ENCODE measurements around the gene SRSF12. TPM values are rescaled to one million over a fixed set of nuclear protein-coding genes. Genes with fewer than 3 reads are reported as not detected.
"Not testable (repeated sequence)": the region's sequence is repeated elsewhere in the genome, so short reads cannot be mapped to it uniquely, and the experiment has no call there.

The SRSF12 gene
- total RNA-seq, 1 donor from 2014 or later: 14.7 TPM

DNA sequence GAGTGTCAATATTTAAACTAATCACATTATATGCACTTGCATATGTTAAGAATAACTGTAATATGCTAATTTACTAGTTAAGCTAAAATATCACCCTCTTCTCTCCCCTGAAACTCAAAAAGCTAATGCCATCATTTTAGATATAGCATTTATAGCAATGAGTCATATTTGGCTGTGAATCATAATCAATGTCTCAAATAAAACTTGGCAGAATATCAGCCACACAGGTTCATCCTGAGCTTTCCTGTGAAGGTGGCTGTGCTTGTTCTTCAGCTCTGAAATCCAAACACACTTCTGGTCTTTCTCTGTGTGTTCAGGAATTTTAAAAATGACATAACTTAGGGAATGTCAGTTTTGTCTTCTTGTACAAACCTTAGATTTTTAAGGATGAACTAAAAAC is 50.1 kb downstream of the SRSF12 start:
- Mint-ChIP-seq H3K27ac (no peak overlapping the region), H3K9me3 (no peaks in the 10 kb centered on the region), H3K4me3 (no peak overlapping the region), H3K36me3 (no peaks in the 10 kb centered on the region), H3K27me3 (ENCODE audit: low read depth) (no peaks in the 10 kb centered on the region), H3K4me1 (peaks cover 18% of the 10 kb centered on the region)
- TF ChIP-seq CTCF (IDR thresholded peaks at IDR 0.05; ENCODE audit: unreplicated experiment): no peak
- DNase-seq (ENCODE audit: low spot score in 2 of 2, unreplicated experiment in 2 of 2): no peak

GRCh38 chr6:89066940-89067646 is 50.8 kb downstream of the SRSF12 start:
- Mint-ChIP-seq H3K36me3 (no peaks in the 10 kb centered on the region), H3K27me3 (ENCODE audit: low read depth) (no peaks in the 10 kb centered on the region), H3K4me1 (peaks cover 15% of the 10 kb centered on the region), H3K4me3 (no peak overlapping the region), H3K27ac (no peak overlapping the region), H3K9me3 (no peaks in the 10 kb centered on the region)
- no peak for TF ChIP-seq CTCF (IDR thresholded peaks at IDR 0.05; ENCODE audit: unreplicated experiment)
- DNase-seq (ENCODE audit: low spot score in 2 of 2, unreplicated experiment in 2 of 2): no peak

DNA sequence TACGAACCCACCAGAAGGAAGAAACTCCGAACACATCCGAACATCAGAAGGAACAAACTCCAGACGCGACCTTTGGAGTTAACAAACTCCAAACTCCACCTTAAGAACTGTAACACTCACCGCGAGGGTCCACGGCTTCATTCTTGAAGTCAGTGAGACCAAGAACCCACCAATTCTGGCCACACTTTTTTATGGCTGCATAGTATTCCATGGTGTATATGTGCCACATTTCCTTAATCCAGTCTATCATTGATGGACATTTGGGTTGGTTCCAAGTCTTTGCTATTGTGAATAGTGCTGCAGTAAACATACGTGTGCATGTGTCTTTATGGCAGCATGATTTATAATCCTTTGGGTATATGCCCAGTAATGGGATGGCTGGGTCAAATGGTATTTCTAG is 51.8 kb downstream of the SRSF12 start:
- not testable (repeated sequence) for DNase-seq (ENCODE audit: low spot score in 2 of 2, unreplicated experiment in 2 of 2); H3K27ac Mint-ChIP-seq; H3K4me3 Mint-ChIP-seq; H3K36me3 Mint-ChIP-seq; H3K27me3 Mint-ChIP-seq (ENCODE audit: low read depth); H3K9me3 Mint-ChIP-seq
- peaks cover 15% of the 10 kb centered on the region for H3K4me1 Mint-ChIP-seq

DNA sequence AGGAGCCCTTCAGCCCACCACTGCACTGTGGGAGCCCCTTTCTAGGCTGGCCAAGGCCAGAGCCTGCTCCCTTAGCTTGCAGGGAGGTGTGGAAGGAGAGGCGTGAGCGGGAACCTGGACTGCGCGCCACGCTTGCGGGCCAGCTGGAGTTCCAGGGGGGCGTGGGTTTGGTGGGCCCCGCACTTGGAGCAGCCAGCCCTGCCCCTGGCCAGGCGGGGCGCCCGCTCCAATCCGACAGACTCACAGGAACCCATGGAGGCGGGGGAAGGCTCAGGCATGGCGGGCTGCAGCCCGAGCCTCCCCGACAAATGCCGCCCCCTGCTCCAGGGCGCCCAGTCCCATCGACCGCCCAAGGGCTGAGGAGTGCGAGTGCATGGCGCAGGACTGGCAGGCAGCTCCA is 52.9 kb downstream of the SRSF12 start:
- H3K4me1 Mint-ChIP-seq: peaks cover 15% of the 10 kb centered on the region
- not testable (repeated sequence) for H3K27me3 Mint-ChIP-seq (ENCODE audit: low read depth); H3K27ac Mint-ChIP-seq; H3K9me3 Mint-ChIP-seq; DNase-seq (ENCODE audit: low spot score in 2 of 2, unreplicated experiment in 2 of 2); H3K4me3 Mint-ChIP-seq; H3K36me3 Mint-ChIP-seq

GRCh38 chr6:89063881-89064280 is 54.0 kb downstream of the SRSF12 start:
- no peak for DNase-seq (ENCODE audit: low spot score in 2 of 2, unreplicated experiment in 2 of 2)
- Mint-ChIP-seq H3K27ac (no peak overlapping the region), H3K27me3 (ENCODE audit: low read depth) (no peaks in the 10 kb centered on the region), H3K4me3 (no peak overlapping the region), H3K9me3 (no peaks in the 10 kb centered on the region), H3K36me3 (no peaks in the 10 kb centered on the region), H3K4me1 (peaks cover 17% of the 10 kb centered on the region)
- TF ChIP-seq CTCF (IDR thresholded peaks at IDR 0.05; ENCODE audit: unreplicated experiment): no peak

GRCh38 chr6:89059227-89059626 is 58.6 kb downstream of the SRSF12 start:
- Mint-ChIP-seq H3K27ac (no peak overlapping the region), H3K27me3 (ENCODE audit: low read depth) (no peaks in the 10 kb centered on the region), H3K4me3 (no peak overlapping the region), H3K36me3 (no peaks in the 10 kb centered on the region), H3K4me1 (peaks cover 8% of the 10 kb centered on the region), H3K9me3 (peaks cover 2% of the 10 kb centered on the region)
- TF ChIP-seq CTCF (IDR thresholded peaks at IDR 0.05; ENCODE audit: unreplicated experiment): no peak
- DNase-seq (ENCODE audit: low spot score in 2 of 2, unreplicated experiment in 2 of 2): no peak

GRCh38 chr6:89058627-89059026 is 59.2 kb downstream of the SRSF12 start:
- Mint-ChIP-seq H3K4me3 (no peak overlapping the region), H3K9me3 (peaks cover 4% of the 10 kb centered on the region), H3K27ac (peak overlapping the region; percentile 1), H3K36me3 (no peaks in the 10 kb centered on the region), H3K27me3 (ENCODE audit: low read depth) (no peaks in the 10 kb centered on the region), H3K4me1 (peaks cover 8% of the 10 kb centered on the region)
- TF ChIP-seq CTCF (IDR thresholded peaks at IDR 0.05; ENCODE audit: unreplicated experiment): no peak
- no peak for DNase-seq (ENCODE audit: low spot score in 2 of 2, unreplicated experiment in 2 of 2)

Measured in mesothelial cell of epicardium (in vitro differentiated cells).